Measurements from ENCODE around the gene SMARCAL1.

SMARCAL1 gene

GRCh38 chr2:216426938-216427337 is 14.7 kb downstream of the SMARCAL1 start:
- no peak for DNase-seq (ENCODE audit: low read depth, low spot score)

GRCh38 chr2:216428618-216429350 is 16.5 kb downstream of the SMARCAL1 start:
- no peak for DNase-seq (ENCODE audit: low read depth, low spot score)

GRCh38 chr2:216429428-216429827 is 17.1 kb downstream of the SMARCAL1 start:
- DNase-seq (ENCODE audit: low read depth, low spot score), result no peak

GRCh38 chr2:216430811-216431530 is 18.7 kb downstream of the SMARCAL1 start:
- no peak for DNase-seq (ENCODE audit: low read depth, low spot score)

GRCh38 chr2:216431531-216431856 is 19.2 kb downstream of the SMARCAL1 start:
- DNase-seq (ENCODE audit: low read depth, low spot score), result no peak

- no peak for DNase-seq (ENCODE audit: low read depth, low spot score)
Observed at GRCh38 chr2:216436383-216436782, 24.1 kb downstream of the SMARCAL1 start.

GRCh38 chr2:216441308-216442010 is 29.2 kb downstream of the SMARCAL1 start:
- DNase-seq (ENCODE audit: low read depth, low spot score), result no peak

- no peak for DNase-seq (ENCODE audit: low read depth, low spot score)
Observed at GRCh38 chr2:216445501-216445900, 33.2 kb downstream of the SMARCAL1 start.

GRCh38 chr2:216446343-216446742 is 34.1 kb downstream of the SMARCAL1 start:
- no peak for DNase-seq (ENCODE audit: low read depth, low spot score)

GRCh38 chr2:216447293-216447692 is 35.0 kb downstream of the SMARCAL1 start:
- DNase-seq (ENCODE audit: low read depth, low spot score), result no peak

- no peak for DNase-seq (ENCODE audit: low read depth, low spot score)
Observed at GRCh38 chr2:216448829-216449228, 36.5 kb downstream of the SMARCAL1 start.

GRCh38 chr2:216450346-216450745 is 38.1 kb downstream of the SMARCAL1 start:
- no peak for DNase-seq (ENCODE audit: low read depth, low spot score)

GRCh38 chr2:216450784-216451183 is 38.5 kb downstream of the SMARCAL1 start:
- DNase-seq (ENCODE audit: low read depth, low spot score), result no peak

GRCh38 chr2:216453955-216454614 is 41.8 kb downstream of the SMARCAL1 start:
- DNase-seq (ENCODE audit: low read depth, low spot score), result no peak

- no peak for DNase-seq (ENCODE audit: low read depth, low spot score)
Observed at GRCh38 chr2:216463148-216463547, 50.9 kb downstream of the SMARCAL1 start.

- no peak for DNase-seq (ENCODE audit: low read depth, low spot score)
Observed at GRCh38 chr2:216464104-216464720, 51.9 kb downstream of the SMARCAL1 start.

GRCh38 chr2:216465579-216466195 is 53.4 kb downstream of the SMARCAL1 start:
- no peak for DNase-seq (ENCODE audit: low read depth, low spot score)

GRCh38 chr2:216467845-216468244 is 55.6 kb downstream of the SMARCAL1 start:
- no peak for DNase-seq (ENCODE audit: low read depth, low spot score)

GRCh38 chr2:216469661-216470060 is 57.4 kb downstream of the SMARCAL1 start:
- no peak for DNase-seq (ENCODE audit: low read depth, low spot score)

- no peak for DNase-seq (ENCODE audit: low read depth, low spot score)
Observed at GRCh38 chr2:216473187-216473586, 60.9 kb downstream of the SMARCAL1 start.
